HG02610 (cell line): ENCODE measurements around the gene MS4A6A.
"Not testable (repeated sequence)": the region's sequence is repeated elsewhere in the genome, so short reads cannot be mapped to it uniquely, and the experiment has no call there.

Experiments
- ATAC-seq: cut with Tn5 transposase; IDR thresholded peaks from one replicate; pipeline ENCODE4 v1.9.1; 2021; ENCODE audit warnings: mild to moderate bottlenecking, moderate library complexity; ENCODE audit not compliant: unreplicated experiment

MS4A6A gene

GRCh38 chr11:60182541-60183330, at the start of gene MS4A6A:
Gene MS4A6A, minus strand, starts transcription at chr11:60183083. Its CDS starts 1,356 bp downstream, at chr11:60181727.
- ATAC-seq, result no peak

GRCh38 chr11:60230681-60231080, 47.8 kb upstream of the MS4A6A start:
- no peak for ATAC-seq

- ATAC-seq, result no peak
Measured at GRCh38 chr11:60222141-60222540, 39.3 kb upstream of the MS4A6A start.

- ATAC-seq, result no peak
Measured at GRCh38 chr11:60221692-60222091, 38.8 kb upstream of the MS4A6A start.

GRCh38 chr11:60221181-60221580, 38.3 kb upstream of the MS4A6A start:
- no peak for ATAC-seq

GRCh38 chr11:60214386-60214785, 31.5 kb upstream of the MS4A6A start:
- no peak for ATAC-seq

- ATAC-seq, result no peak
Measured at GRCh38 chr11:60211206-60211605, 28.3 kb upstream of the MS4A6A start.

GRCh38 chr11:60209977-60210376, 27.1 kb upstream of the MS4A6A start:
- ATAC-seq, result no peak

GRCh38 chr11:60208951-60209350, 26.1 kb upstream of the MS4A6A start:
- ATAC-seq, result no peak

GRCh38 chr11:60208146-60208895, 25.4 kb upstream of the MS4A6A start:
- no peak for ATAC-seq

- ATAC-seq, result no peak
Measured at GRCh38 chr11:60206616-60207015, 23.7 kb upstream of the MS4A6A start.

- ATAC-seq, result peak; percentile 58
Measured at GRCh38 chr11:60204922-60205321, 22.0 kb upstream of the MS4A6A start.

GRCh38 chr11:60201334-60201733, 18.5 kb upstream of the MS4A6A start:
- ATAC-seq, result not testable (repeated sequence)

GRCh38 chr11:60197442-60197841, 14.6 kb upstream of the MS4A6A start:
- no peak for ATAC-seq

- ATAC-seq, result no peak
Measured at GRCh38 chr11:60195923-60196368, 13.1 kb upstream of the MS4A6A start.

- ATAC-seq, result no peak
Measured at GRCh38 chr11:60194511-60194910, 11.6 kb upstream of the MS4A6A start.

GRCh38 chr11:60193687-60194433, 11.0 kb upstream of the MS4A6A start:
- ATAC-seq, result peak; percentile 97

- not testable (repeated sequence) for ATAC-seq
Measured at GRCh38 chr11:60192564-60192963, 9.7 kb upstream of the MS4A6A start.

- not testable (repeated sequence) for ATAC-seq
Measured at GRCh38 chr11:60188481-60188880, 5.6 kb upstream of the MS4A6A start.

GRCh38 chr11:60186128-60186527, 3.2 kb upstream of the MS4A6A start:
- ATAC-seq, result not testable (repeated sequence)

- ATAC-seq, result not testable (repeated sequence)
Measured at GRCh38 chr11:60185512-60185827, 2.6 kb upstream of the MS4A6A start.
